GM12865 (cell line): ENCODE data around the gene FGGY.
"Not testable (repeated sequence)": the region's sequence is repeated elsewhere in the genome, so short reads cannot be mapped to it uniquely, and the experiment has no call there.

Source experiments
- DNase-seq: peaks from one replicate; pipeline ENCODE4 v3.0.0; 2010; ENCODE audit warnings: low read depth
- H3K4me3 ChIP-seq: 2 replicates; pipeline ENCODE4 v1.5.1; 2011; ENCODE audit warnings: mild to moderate bottlenecking, low read depth, low read length, control low read depth
- TF ChIP-seq, protein P1 (sequence below): IDR thresholded peaks from 2 replicates; pipeline ENCODE4 v1.5.1; 2011; ENCODE audit warnings: low read length, control low read depth, low read depth, inconsistent platforms; ENCODE audit not compliant: insufficient read depth; ENCODE audit errors: missing control alignments

The FGGY gene

GRCh38 chr1:59295618-59296017, 1.3 kb upstream of the FGGY start:
- TF ChIP-seq, protein P1, sequence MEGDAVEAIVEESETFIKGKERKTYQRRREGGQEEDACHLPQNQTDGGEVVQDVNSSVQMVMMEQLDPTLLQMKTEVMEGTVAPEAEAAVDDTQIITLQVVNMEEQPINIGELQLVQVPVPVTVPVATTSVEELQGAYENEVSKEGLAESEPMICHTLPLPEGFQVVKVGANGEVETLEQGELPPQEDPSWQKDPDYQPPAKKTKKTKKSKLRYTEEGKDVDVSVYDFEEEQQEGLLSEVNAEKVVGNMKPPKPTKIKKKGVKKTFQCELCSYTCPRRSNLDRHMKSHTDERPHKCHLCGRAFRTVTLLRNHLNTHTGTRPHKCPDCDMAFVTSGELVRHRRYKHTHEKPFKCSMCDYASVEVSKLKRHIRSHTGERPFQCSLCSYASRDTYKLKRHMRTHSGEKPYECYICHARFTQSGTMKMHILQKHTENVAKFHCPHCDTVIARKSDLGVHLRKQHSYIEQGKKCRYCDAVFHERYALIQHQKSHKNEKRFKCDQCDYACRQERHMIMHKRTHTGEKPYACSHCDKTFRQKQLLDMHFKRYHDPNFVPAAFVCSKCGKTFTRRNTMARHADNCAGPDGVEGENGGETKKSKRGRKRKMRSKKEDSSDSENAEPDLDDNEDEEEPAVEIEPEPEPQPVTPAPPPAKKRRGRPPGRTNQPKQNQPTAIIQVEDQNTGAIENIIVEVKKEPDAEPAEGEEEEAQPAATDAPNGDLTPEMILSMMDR: no peak
- H3K4me3 ChIP-seq: peak overlapping the region; percentile 74

DNA sequence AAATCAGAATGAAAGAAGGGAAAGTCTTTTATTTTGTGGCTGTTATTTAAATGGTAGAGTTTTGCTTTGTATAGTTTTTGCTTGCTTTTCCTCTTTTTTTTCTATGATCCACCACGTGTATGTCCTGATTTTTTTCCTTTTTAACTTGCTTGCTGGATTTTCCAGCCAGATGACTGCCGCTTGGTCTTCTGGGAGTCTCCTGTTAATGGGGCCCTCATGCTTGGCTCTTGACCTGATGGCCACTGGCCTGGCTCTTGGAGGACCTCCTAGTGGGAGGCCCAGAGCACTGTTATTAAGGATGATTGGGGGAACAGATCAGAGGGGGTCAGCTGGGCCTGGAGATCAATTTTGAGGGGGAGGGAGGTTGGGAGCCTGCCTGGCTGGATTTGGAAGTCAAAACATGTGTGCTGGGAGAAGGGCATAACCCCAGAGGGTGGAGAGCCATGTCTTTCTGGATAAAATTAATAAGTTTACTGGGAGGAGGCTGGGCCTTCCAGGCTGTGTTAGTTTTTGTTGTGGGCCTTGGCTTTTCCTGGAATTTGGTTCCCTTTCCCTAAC, 1.2 kb downstream of the FGGY start:
- no peak for DNase-seq
- peak overlapping the region; percentile 98 for H3K4me3 ChIP-seq
- TF ChIP-seq, protein P1: no peak

More at GRCh38 chr1:59295618-59296017, 1.3 kb upstream of the FGGY start:
- DNase-seq: no peak

DNA sequence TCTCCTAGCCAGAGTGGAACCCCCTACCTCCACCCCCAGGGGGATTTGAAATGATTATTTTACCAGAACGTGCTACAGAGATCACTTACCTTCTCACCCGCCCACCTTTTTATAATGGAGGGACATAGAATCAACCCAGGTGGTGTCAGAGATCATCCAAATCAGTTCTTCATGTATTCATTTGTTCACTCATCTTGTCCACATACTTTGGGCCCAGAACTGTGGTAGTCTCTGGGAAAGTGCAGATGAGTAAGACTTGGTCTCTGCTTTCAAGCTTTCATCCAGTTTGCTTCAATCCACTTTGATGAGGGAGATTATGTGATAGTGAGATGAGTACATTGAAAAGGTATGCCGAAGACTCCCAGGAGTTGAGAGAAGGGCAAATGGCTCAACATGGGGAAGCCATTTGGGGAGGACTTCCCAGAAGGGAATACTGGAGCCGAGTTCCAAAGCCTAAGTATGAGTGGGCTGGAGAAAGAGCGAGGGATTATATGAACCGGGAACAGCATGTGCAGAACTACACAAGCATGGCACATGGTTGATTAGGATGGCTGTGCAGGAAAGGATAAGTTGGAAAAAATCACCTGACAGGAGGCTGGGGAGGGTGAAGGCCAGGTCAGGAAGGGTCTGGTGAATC, 1.9 kb downstream of the FGGY start:
- DNase-seq: no peak
- TF ChIP-seq, protein P1: no peak
- H3K4me3 ChIP-seq: no peak overlapping the region

DNA sequence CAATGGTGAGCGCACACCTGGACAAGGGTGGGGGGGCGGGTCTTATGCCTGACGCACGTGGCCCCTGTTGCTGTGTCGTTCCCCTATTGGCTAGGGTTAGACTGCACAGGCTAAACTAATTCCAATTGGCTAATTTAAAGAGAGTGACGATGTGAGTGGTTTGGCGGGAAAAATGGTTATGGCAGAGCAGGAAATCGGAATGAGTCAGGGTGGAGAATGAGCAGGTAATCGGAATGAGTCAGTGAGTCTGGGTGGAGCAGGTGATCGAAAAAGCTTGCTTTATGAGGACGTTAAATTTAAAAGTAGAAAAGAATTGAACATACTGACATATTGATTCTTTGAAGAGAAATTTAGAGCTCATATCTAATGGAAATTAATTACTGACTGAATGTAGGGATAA, 2.8 kb downstream of the FGGY start:
- not testable (repeated sequence) for DNase-seq, H3K4me3 ChIP-seq

DNA sequence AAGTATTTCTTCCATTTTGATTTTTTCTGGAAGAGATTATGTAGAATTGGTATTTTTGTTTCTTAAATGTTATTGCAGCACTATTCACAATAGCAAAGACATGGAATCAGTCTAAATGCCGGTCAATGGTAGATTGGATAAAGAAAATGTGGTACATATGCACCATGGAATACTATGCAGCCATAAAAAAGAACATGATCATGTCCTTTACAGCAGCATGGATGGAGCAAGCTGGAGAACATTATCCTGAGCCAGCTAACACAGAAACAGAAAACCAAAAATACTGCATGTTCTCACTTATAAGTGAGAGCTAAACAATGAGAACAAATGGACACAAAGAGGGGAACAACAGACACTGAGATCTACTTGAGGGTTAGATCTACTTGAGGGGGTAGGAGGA, 5.4 kb downstream of the FGGY start:
- H3K4me3 ChIP-seq: no peak overlapping the region
- TF ChIP-seq, protein P1: no peak
- no peak for DNase-seq

- TF ChIP-seq, protein P1: no peak
- no peak overlapping the region for H3K4me3 ChIP-seq
- no peak for DNase-seq
Observed at GRCh38 chr1:59302871-59303270, 6.0 kb downstream of the FGGY start.

DNA sequence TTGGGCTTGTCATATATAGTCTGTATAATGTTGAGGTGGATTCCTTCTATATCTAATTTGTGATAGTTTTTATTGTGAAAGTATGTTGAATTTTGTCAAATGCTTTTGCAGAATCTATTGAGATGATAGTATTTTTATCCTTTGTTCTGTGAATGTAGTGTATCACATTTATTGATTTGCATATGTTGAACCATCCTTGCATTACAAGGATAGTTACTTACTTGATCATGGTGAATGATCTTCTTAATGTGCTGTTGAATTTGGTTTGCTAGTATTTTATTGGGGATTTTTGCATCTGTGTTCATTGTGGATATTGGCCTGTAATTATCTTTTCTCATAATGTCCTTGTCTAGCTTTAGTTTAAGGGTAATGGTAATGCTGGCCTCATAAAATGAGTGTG, 8.3 kb downstream of the FGGY start:
- no peak overlapping the region for H3K4me3 ChIP-seq
- TF ChIP-seq, protein P1: no peak
- DNase-seq: no peak
